ENCODE measurements around the gene NUDT4B. TPM values are rescaled to one million over a fixed set of nuclear protein-coding genes. Genes with fewer than 3 reads are reported as not detected.
"Not testable (repeated sequence)": the region's sequence is repeated elsewhere in the genome, so short reads cannot be mapped to it uniquely, and the experiment has no call there.

Gene NUDT4B
- 0.63 and 5.8 TPM in 2 replicates for total RNA-seq (2014; rRNA removed; shearing (Covaris generic))
- 0.63 TPM in 1 of 2 replicates, not detected in the other for total RNA-seq (2022)
- Bru-seq, nascent RNA: not detected
- not detected for BruChase-seq, experiment 1, labeled RNA remaining after a 6-hour chase
- BruChase-seq, experiment 2, labeled RNA remaining after a 2-hour chase: not detected
- long read RNA-seq, partial matches to known transcripts: 0 of 1 reads
- long read RNA-seq, other reads (novel, unspliced or antisense): 0 of 1 reads

DNA sequence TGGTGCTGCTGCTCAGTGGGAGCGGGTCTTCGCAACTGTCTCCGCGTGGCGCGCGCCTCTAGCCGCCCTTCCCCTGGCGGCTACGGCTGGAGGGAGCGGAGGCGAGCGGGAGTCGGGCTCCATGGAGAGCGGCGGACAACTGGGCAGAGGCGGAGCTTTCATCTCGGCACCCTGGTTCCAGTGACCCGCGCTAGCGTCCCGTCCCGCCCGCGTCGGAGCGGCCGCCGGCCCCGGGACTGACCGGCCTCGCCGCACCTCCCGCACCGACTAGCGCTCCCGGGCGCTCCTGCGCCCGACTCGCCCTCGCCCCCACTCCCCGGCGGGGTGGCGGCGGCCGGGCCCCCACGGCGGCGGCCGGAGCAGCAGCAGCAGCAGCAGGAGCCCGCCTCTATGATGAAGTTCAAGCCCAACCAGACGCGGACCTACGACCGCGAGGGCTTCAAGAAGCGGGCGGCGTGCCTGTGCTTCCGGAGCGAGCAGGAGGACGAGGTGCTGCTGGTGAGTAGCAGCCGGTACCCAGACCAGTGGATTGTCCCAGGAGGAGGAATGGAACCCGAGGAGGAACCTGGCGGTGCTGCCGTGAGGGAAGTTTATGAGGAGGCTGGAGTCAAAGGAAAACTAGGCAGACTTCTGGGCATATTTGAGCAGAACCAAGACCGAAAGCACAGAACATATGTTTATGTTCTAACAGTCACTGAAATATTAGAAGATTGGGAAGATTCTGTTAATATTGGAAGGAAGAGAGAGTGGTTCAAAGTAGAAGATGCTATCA, at the start of gene NUDT4B:
Gene NUDT4B (plus strand): TSS at position 212 of the 772 bp plus-strand sequence. CDS start 179 bp downstream, at position 391.
- H3K9me2 ChIP-seq (ENCODE audit: insufficient read depth, low read length); H3K9me3 ChIP-seq (ENCODE audit: low read length); H3K36me3 ChIP-seq (ENCODE audit: insufficient read depth, low read length); CTCF ChIA-PET (ENCODE audit: unreplicated experiment); intact Hi-C loops (cut with micrococcal nuclease; ENCODE audit: unreplicated experiment); H3K79me2 ChIP-seq (ENCODE audit: insufficient read depth, low read depth, low read length); H3K4me3 ChIP-seq (ENCODE audit: low read depth, low read length, poor library complexity, severe bottlenecking); DNase-seq (ENCODE audit: low spot score); H2AFZ ChIP-seq (ENCODE audit: low read length); POLR2A ChIA-PET; H3K4me2 ChIP-seq (ENCODE audit: low read length); H3K27ac ChIP-seq (ENCODE audit: low read depth, low read length, poor library complexity, severe bottlenecking); H3K4me1 ChIP-seq (ENCODE audit: insufficient read depth, low read length, poor library complexity, severe bottlenecking); BruUV-seq (replicated peaks); H4K20me1 ChIP-seq (ENCODE audit: insufficient read depth, low read length): not testable (repeated sequence)

DNA sequence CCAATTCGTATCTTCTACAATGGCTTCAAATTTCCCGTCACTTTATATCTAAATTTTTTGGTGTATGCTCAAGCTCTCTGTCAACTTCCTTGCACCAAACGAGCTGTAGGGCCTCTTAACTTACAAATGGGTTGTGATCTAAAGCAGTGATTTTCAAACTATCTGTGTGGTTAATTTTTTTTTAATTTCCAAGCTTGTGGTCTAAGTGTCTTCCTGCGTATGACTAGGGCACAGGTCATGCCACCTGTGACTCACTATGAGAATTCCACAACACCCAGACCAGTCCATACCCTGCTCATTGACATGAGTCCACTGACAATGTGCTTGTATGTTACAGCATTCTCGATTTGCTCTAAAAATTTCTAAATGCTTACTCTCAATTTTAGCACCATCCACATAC, 49.2 kb upstream of the NUDT4B start:
- H3K27ac ChIP-seq (ENCODE audit: low read depth, low read length, poor library complexity, severe bottlenecking); H3K4me1 ChIP-seq (ENCODE audit: insufficient read depth, low read length, poor library complexity, severe bottlenecking); H2AFZ ChIP-seq (ENCODE audit: low read length); H3K9me3 ChIP-seq (ENCODE audit: low read length); DNase-seq (ENCODE audit: low spot score); POLR2A ChIA-PET; CTCF ChIA-PET (ENCODE audit: unreplicated experiment); H3K4me3 ChIP-seq (ENCODE audit: low read depth, low read length, poor library complexity, severe bottlenecking); H3K9me2 ChIP-seq (ENCODE audit: insufficient read depth, low read length); H4K20me1 ChIP-seq (ENCODE audit: insufficient read depth, low read length); H3K4me2 ChIP-seq (ENCODE audit: low read length); H3K36me3 ChIP-seq (ENCODE audit: insufficient read depth, low read length); H3K79me2 ChIP-seq (ENCODE audit: insufficient read depth, low read depth, low read length); intact Hi-C loops (cut with micrococcal nuclease; ENCODE audit: unreplicated experiment); BruUV-seq (replicated peaks): not testable (repeated sequence)

DNA sequence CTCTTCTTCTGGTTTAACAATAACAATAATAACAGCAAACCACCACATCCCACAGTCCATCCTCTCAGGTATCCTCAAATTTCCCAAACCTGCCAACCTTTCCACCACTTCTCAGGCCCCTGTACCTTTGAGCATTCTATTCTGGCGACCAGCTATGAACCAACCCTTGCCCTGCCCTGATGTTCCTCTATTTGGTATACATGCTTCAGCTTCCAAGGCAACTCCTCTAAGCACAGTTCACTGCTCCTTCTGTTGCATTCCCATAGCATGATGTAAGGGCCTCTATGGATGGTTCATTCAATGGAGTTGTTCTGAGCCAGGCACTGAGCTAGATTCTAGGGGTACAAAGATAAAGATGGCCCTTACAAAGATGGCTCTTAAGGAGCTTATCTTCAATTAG, 46.3 kb upstream of the NUDT4B start:
- H2AFZ ChIP-seq (ENCODE audit: low read length); H3K4me1 ChIP-seq (ENCODE audit: insufficient read depth, low read length, poor library complexity, severe bottlenecking); BruUV-seq (replicated peaks); CTCF ChIA-PET (ENCODE audit: unreplicated experiment); H3K4me3 ChIP-seq (ENCODE audit: low read depth, low read length, poor library complexity, severe bottlenecking); H3K4me2 ChIP-seq (ENCODE audit: low read length); H4K20me1 ChIP-seq (ENCODE audit: insufficient read depth, low read length); DNase-seq (ENCODE audit: low spot score); intact Hi-C loops (cut with micrococcal nuclease; ENCODE audit: unreplicated experiment); H3K27ac ChIP-seq (ENCODE audit: low read depth, low read length, poor library complexity, severe bottlenecking); H3K36me3 ChIP-seq (ENCODE audit: insufficient read depth, low read length); H3K9me3 ChIP-seq (ENCODE audit: low read length); H3K9me2 ChIP-seq (ENCODE audit: insufficient read depth, low read length); POLR2A ChIA-PET; H3K79me2 ChIP-seq (ENCODE audit: insufficient read depth, low read depth, low read length): not testable (repeated sequence)

DNA sequence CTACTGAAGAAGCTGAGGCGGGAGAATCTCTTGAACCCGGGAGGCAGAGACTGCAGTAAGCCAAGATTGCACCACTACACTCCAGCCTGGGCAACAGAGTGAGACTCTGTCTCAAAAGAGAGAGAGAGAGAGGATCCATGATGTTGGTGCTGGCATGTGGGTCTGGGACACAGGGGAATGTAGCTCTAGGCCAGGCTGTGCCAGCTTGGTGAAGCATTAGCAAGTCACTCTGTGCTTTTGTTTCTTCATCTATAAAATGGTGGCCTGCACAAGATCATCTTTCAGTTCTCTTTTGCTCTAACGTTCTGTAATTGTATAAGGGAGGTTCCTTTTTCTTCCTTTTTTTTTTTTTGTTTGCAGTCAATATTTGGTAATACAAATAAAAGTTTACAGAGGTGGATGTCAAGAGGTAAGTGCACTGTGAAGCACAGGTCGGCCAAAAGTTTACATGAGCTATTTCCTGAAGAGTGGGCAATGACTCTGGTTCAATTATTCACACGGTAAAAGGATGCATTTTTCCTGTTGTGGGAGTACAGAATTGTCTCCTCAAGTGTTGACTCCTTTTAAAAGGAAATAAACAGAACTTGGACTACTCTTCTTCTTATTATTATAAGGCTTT, 44.5 kb upstream of the NUDT4B start:
- H3K9me2 ChIP-seq (ENCODE audit: insufficient read depth, low read length); H3K4me1 ChIP-seq (ENCODE audit: insufficient read depth, low read length, poor library complexity, severe bottlenecking); POLR2A ChIA-PET; H3K36me3 ChIP-seq (ENCODE audit: insufficient read depth, low read length); CTCF ChIA-PET (ENCODE audit: unreplicated experiment); H2AFZ ChIP-seq (ENCODE audit: low read length); H3K4me2 ChIP-seq (ENCODE audit: low read length); H3K9me3 ChIP-seq (ENCODE audit: low read length); intact Hi-C loops (cut with micrococcal nuclease; ENCODE audit: unreplicated experiment); DNase-seq (ENCODE audit: low spot score); H3K27ac ChIP-seq (ENCODE audit: low read depth, low read length, poor library complexity, severe bottlenecking); H4K20me1 ChIP-seq (ENCODE audit: insufficient read depth, low read length); H3K4me3 ChIP-seq (ENCODE audit: low read depth, low read length, poor library complexity, severe bottlenecking); BruUV-seq (replicated peaks); H3K79me2 ChIP-seq (ENCODE audit: insufficient read depth, low read depth, low read length): not testable (repeated sequence)

DNA sequence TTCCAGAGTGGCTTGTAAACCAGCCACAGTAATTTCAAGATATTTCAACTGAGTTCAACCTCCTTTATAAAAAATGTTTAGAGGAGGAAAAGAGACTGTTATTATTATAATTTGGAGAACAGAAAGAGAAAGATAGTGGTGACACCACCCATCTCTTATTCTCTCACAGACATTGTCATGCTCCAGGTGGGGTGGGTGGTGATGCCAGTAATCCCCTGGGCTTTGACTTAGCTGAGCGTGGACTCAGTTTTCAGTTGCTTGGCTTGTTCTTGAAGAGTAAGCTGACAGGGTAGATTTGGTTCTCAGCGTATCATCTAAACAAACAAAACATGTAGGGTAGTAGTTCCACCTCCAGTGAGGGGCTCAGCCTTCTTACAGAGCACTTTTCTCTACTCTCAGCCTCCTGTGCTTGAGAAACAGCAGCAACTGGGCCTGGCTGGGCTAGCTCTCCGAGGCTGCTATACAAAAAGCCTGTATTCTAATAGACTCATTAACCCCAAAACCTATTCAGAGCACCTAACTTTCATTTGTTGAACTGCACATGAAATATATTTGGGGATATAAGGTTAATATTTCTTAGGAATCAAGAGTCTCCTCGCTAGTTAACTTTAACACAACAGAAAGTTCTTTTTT, 43.1 kb upstream of the NUDT4B start:
- CTCF ChIA-PET (ENCODE audit: unreplicated experiment); BruUV-seq (replicated peaks); H3K4me2 ChIP-seq (ENCODE audit: low read length): not testable (repeated sequence)

DNA sequence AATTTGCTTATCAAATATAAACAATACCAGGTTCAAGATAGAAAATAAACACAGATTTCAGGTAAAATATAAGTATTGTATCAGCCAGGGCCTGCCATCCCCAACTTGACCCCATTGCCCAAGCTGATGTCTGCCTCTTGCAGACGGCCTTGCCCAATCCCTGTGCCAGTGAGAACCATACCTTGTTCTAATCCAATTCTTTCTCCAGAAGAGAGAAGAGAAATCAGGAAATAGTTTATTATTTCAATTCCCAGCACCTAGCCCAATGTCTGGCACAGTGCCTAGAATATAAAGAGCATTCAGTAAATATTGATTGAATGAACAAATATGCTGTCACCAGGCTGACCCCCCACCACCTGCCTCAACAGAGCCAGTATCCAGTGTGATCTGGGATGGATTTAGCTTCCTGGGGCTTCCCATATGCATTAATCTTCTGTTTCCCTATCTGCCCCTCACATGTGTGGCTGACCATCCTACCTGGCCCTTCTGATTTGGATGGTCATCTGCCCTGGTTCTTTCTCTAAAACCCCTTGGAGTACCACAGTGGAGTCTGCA, 39.7 kb upstream of the NUDT4B start:
- intact Hi-C loops (cut with micrococcal nuclease; ENCODE audit: unreplicated experiment); H3K4me2 ChIP-seq (ENCODE audit: low read length); DNase-seq (ENCODE audit: low spot score); BruUV-seq (replicated peaks); POLR2A ChIA-PET; CTCF ChIA-PET (ENCODE audit: unreplicated experiment); H2AFZ ChIP-seq (ENCODE audit: low read length); H3K4me1 ChIP-seq (ENCODE audit: insufficient read depth, low read length, poor library complexity, severe bottlenecking); H3K36me3 ChIP-seq (ENCODE audit: insufficient read depth, low read length); H4K20me1 ChIP-seq (ENCODE audit: insufficient read depth, low read length); H3K79me2 ChIP-seq (ENCODE audit: insufficient read depth, low read depth, low read length); H3K27ac ChIP-seq (ENCODE audit: low read depth, low read length, poor library complexity, severe bottlenecking); H3K9me2 ChIP-seq (ENCODE audit: insufficient read depth, low read length); H3K4me3 ChIP-seq (ENCODE audit: low read depth, low read length, poor library complexity, severe bottlenecking); H3K9me3 ChIP-seq (ENCODE audit: low read length): not testable (repeated sequence)

More for the DNA sequence above, 43.1 kb upstream of the NUDT4B start:
- POLR2A ChIA-PET; H3K4me1 ChIP-seq (ENCODE audit: insufficient read depth, low read length, poor library complexity, severe bottlenecking); H4K20me1 ChIP-seq (ENCODE audit: insufficient read depth, low read length); H3K36me3 ChIP-seq (ENCODE audit: insufficient read depth, low read length); H3K27ac ChIP-seq (ENCODE audit: low read depth, low read length, poor library complexity, severe bottlenecking); H2AFZ ChIP-seq (ENCODE audit: low read length); H3K9me3 ChIP-seq (ENCODE audit: low read length); H3K4me3 ChIP-seq (ENCODE audit: low read depth, low read length, poor library complexity, severe bottlenecking); DNase-seq (ENCODE audit: low spot score); H3K79me2 ChIP-seq (ENCODE audit: insufficient read depth, low read depth, low read length); H3K9me2 ChIP-seq (ENCODE audit: insufficient read depth, low read length); intact Hi-C loops (cut with micrococcal nuclease; ENCODE audit: unreplicated experiment): not testable (repeated sequence)

Data from OCI-LY7 (cell line).